GM12864 (cell line): ENCODE data around the gene NFKB1.

Experiments
- DNase-seq: peaks from one replicate; pipeline ENCODE4 v3.0.0-alpha.2; 2011; ENCODE audit warnings: low read depth
- H3K4me3 ChIP-seq: 2 replicates; pipeline ENCODE4 v1.5.1; 2011; ENCODE audit warnings: mild to moderate bottlenecking, low read depth, low read length, control low read depth
- TF ChIP-seq, protein P1 (sequence below): IDR thresholded peaks from 2 replicates; pipeline ENCODE4 v1.5.1; 2011; ENCODE audit warnings: low read depth, mild to moderate bottlenecking, moderate library complexity, low read length, control low read depth, inconsistent platforms; ENCODE audit errors: missing control alignments

NFKB1 gene

DNA sequence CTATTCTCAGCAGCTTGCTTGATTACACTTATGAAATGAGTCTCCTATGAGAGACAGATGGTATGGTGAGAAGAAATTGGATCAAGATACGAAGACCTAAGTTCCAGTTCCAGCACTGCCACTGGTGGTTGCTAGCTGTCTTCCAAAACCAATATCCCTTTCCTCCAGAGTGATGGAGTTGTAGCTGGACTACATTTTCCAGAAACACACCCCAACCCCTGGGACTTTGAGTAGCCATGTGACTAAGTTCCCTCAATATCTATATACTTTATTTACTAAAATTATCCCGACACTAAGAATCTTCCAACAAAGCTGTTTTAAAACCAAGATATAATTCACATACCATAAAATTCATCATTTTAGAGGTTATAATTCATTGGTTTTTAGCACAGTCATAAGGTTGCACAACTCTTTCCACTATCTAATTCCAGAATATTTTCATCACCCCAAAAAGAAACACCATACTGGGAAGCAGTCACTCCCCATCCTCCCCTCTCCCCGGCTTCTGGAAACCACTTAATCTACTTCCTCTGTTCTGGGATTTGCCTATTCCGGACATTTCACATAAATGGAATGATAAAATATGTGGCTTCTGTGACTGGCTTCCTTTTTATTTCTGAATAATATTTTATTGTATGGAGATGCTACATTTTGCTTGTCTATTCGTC is 141.6 kb downstream of the NFKB1 start:
- no peak for DNase-seq
- H3K4me3 ChIP-seq: no peak overlapping the region
- TF ChIP-seq, protein P1, sequence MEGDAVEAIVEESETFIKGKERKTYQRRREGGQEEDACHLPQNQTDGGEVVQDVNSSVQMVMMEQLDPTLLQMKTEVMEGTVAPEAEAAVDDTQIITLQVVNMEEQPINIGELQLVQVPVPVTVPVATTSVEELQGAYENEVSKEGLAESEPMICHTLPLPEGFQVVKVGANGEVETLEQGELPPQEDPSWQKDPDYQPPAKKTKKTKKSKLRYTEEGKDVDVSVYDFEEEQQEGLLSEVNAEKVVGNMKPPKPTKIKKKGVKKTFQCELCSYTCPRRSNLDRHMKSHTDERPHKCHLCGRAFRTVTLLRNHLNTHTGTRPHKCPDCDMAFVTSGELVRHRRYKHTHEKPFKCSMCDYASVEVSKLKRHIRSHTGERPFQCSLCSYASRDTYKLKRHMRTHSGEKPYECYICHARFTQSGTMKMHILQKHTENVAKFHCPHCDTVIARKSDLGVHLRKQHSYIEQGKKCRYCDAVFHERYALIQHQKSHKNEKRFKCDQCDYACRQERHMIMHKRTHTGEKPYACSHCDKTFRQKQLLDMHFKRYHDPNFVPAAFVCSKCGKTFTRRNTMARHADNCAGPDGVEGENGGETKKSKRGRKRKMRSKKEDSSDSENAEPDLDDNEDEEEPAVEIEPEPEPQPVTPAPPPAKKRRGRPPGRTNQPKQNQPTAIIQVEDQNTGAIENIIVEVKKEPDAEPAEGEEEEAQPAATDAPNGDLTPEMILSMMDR: no peak

DNA sequence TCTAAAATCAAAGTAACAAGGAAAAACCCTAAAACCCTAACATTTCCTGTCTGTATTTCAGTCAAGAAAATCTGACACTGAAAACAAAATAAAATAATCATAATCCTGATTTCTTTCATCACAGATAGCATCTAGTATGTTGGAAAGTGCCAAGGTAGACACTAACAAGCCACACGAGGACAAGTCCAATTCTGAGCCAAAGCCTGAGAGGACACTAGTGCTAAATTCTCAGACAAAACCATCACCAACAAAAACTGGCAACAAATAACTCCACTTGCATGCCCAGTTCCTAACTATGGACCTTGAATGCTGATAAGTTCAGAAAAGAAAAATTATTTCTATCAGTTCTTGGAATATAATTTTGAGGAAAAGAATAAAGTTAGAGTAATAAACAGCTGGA is 146.0 kb downstream of the NFKB1 start:
- TF ChIP-seq, protein P1: no peak
- no peak overlapping the region for H3K4me3 ChIP-seq
- DNase-seq: no peak

DNA sequence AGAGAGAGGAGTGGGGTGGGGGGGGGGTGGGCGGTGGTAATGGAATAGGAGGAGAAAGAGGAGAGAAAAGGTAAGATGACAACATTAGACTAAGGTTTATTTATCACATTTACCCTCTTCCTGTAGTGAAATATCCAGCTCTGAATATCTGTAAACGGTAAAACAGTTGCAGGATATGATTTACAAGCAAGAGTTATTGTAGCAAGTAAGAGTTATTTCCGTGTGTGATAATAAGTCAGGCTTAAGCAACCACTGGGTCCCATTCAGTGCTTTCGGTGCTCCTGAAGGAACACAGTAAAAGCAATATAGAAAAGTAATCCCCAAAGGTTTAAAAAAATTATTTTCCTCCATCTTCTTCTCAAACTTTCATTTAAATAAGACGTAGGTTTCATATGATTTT is 156.0 kb downstream of the NFKB1 start:
- DNase-seq: no peak
- TF ChIP-seq, protein P1: no peak
- no peak overlapping the region for H3K4me3 ChIP-seq

DNA sequence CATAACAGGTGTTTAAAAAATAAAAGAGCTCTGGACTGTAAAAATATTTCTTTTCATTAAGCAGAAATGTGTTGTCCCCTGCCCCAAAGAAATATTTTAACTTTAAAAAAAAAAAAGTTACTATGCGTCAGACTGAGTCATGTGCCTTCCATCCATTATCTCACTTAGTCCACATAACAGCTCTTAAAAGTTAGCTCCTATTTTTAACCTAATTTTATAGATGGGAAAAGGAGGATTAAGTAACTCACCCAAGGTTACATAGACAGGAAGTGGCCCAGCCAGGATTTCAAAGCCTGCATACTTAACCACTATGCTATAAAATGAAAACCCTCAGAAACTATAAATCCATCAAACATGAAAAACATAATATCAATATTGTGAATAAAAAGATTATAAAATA is 161.9 kb downstream of the NFKB1 start:
- no peak for DNase-seq
- no peak overlapping the region for H3K4me3 ChIP-seq
- TF ChIP-seq, protein P1: no peak

DNA sequence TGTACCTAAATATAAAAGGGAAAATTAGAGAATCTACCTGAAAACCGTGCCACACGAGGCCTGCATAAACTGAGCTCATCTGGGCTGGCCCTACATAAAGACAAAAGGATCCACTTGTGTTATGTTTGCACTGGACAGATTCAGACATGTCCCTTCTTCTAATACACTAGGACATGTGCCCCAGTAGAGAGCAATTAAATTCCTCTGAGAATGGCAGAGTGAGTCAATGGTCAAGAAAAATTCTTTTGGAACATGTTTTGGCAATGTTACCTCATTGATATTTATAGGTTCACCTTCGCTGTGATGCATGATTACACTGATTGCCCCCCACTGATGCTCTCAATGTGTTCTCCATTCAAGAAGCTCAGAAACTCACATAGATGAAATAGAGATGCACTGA is 164.4 kb downstream of the NFKB1 start:
- TF ChIP-seq, protein P1: no peak
- H3K4me3 ChIP-seq: no peak overlapping the region
- DNase-seq: no peak
